GM21737 (cell line): ENCODE measurements around the gene CD300E.

Experiments
- ATAC-seq: cut with Tn5 transposase; IDR thresholded peaks from one replicate; pipeline ENCODE4 v1.9.1; 2021; ENCODE audit warnings: mild to moderate bottlenecking, moderate library complexity; ENCODE audit not compliant: unreplicated experiment

CD300E gene

DNA sequence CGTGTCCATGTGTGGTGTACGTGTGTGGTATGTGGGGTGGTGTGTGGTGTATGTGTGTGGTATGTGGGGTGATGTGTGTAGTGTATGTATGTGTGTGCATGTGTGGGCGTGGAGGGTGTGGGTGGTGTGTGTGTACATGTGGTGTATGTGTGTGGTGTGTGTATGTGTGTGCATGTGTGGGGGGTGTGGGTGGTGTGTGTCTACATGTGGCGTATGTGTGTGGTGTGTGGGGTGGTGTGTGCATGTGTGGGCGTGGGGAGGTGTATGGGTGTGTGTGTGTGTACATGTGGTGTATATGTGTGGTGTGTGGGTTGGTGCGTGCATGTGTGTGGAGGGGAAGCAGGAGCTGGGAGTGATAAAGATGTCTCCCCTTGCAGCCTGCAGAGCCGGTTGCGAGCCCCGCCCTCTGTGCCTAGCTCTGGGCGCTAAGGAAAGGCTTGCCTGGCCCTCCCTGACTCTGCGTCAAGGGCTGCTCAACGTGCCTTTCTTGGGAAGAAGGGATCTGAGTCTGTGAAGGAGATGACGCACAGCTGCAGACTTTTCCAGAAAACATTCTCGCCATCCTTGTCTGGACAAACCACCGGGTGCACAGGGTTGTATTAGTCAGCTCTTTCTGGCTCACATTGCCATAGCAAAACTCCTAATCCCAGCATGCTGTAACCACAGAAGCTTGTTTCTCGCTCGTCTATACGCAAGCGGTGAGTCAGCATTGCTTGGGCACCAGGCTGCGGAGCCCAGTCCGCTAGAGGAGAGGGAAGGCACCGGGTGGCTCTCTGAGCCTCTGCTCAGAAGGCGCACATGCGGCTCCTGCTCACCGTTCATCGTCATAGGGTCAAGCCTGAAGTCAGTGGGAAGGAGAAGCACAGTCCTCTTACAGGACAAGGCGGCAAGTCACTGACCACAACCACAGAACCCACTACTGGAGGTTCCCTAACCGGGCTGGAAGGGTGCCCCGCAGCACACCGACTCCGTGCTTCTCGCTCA is 54.2 kb downstream of the CD300E start:
- no peak for ATAC-seq

DNA sequence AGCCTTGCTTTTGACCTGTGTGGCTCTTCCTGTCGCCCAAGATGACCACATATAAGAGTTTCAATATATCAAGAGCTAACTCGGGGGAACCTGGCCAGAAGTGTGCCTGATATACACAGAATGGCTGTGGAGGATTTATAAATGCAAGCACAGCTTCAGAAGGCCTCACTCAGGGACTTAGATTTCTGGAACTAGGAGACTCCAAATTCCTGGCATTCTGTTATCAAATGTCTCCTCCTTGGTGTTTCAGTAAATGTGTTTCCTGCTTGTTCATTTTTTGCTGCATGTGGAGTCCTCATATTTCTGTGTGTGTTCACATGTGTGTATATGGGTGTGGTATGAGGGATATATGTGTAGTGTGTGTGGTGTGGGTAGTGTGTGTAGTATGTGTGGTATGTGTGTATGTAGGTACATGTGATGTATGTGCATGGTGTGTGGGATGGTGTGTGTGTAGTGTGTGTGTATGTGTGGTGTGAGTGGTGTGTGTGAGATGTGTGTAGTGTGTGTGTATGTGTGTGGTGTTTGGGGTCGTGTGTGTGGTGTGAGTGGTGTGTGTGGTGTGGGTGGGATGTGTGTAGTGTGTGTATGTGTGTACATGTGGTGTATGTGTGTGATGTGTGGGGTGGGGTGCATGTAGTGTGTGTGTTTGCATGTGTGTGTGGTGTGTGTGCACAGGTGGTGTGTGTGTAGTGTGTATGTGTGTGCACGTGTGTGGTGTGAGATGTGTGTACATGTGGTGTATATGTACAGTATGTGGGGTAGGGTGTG is 55.2 kb downstream of the CD300E start:
- no peak for ATAC-seq

DNA sequence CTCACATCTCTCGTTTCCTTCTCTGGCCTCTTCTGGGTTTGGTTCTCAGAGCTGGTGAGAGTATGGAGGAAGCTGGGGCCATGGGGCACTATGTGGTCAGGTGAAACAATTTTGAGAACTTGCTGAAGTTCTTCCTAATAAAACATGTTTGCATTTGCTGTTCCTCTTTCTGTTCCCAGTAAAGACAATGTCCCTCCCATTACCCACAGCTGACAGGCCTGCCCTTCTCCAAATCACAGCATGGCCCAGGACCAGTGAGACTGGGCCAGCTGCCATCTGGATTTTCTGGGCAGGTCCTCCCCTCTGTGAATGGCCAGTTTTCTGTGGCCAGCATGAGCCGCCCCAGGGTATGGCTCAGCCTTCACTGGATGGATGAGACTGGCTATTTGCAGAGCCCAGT is 56.1 kb downstream of the CD300E start, which contains the start of gene CD300H:
TSS of gene CD300H (minus strand) at position 113 of the 400 bp plus-strand sequence.
- ATAC-seq, result no peak

DNA sequence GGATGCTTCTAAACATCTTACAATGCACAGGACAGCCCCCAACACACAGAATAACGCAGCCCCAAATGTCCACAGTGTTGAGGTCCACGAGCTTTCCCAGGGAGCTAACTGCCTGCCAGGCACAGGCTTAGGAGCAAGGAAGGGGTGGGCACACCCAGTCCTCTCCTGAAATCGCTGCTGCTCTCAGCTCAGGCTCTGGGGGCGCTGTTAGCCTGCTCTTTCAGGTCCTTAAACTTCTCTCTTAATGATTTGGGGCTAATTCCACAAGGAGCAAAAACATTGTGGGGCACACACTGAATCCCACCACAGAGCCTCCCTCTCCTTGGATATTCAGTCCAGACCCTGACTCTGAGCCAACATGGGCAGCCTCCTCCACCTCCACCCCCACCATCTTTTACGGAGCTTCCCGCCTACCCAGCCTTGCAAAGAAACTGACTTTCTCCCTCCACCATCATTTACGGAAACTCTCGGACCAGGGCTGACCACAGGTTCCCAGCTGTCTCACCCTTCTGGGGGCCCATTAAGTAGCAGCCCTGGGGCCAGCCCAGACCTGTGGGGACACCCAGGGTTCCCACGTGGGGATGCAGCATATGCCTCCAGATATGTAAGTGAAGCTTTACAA is 57.3 kb downstream of the CD300E start:
- ATAC-seq, result no peak

DNA sequence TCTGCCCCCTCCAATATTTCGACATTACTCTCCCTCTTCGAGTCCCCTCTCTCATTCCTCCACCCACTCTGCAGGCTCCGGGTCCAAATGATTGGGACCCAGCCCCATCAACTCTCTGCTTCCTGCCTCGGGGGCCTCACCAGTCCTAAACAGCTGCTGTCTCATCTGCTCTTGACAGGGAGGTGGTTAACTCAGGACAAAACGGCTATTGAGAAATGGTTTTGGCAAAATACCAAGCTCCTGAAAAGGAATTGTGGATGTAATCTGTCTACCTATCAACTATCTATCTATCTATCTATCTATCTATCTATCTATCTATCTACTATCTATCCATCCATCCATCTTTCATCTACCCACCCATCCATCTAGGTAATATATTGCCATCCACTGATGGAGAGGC is 58.4 kb downstream of the CD300E start:
- no peak for ATAC-seq

DNA sequence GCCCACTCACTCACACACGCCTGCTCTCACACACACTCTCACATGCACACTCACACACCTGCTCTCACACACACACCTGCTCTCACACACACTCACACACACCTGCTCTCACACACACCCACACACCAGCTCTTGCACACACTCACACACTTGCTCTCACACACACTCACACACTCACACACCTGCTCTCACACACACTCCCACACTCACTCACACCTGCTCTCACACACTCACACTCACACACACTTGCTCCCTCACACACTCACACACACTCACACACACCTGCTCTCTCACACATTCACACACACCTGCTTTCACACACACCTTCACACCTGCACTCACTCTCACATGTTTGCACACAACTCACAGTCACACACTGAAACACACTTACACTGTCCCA is 60.2 kb downstream of the CD300E start:
- ATAC-seq, result no peak

DNA sequence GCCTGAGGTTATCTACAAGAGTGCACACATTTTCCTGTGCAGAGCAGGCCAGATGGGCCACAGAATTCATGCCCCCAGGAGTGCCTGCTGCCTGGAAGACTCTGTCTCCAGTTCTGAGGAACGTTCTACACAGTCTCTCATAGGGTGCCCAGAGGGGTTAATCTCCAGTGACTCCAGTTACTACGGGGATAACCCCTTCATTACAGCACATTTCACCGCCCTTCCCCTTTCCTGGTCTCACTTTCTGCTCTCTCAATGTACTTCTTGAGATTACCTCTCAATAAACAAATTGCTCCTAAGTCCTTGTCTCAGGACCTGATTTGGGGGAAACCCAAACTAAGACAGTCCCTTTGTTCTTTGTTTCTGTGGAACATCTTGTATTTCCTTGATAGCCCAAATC is 62.0 kb downstream of the CD300E start:
- ATAC-seq, result no peak
